ENCODE measurements around the gene CRK.

Gene CRK

GRCh38 chr17:1469231-1469852 is 13.3 kb upstream of the CRK start:
- TF ChIP-seq CTCF (IDR thresholded peaks at IDR 0.05; ENCODE audit: low read depth, low read length) = no peak
- no peaks in the 10 kb centered on the region for H3K4me1 ChIP-seq
- no peak overlapping the region for H3K4me3 ChIP-seq (ENCODE audit: low read depth, low read length)
- no peaks in the 10 kb centered on the region for H3K27me3 ChIP-seq
- no peaks in the 10 kb centered on the region for H3K36me3 ChIP-seq
- no peak for DNase-seq
- no peaks in the 10 kb centered on the region for H3K9me3 ChIP-seq

DNA sequence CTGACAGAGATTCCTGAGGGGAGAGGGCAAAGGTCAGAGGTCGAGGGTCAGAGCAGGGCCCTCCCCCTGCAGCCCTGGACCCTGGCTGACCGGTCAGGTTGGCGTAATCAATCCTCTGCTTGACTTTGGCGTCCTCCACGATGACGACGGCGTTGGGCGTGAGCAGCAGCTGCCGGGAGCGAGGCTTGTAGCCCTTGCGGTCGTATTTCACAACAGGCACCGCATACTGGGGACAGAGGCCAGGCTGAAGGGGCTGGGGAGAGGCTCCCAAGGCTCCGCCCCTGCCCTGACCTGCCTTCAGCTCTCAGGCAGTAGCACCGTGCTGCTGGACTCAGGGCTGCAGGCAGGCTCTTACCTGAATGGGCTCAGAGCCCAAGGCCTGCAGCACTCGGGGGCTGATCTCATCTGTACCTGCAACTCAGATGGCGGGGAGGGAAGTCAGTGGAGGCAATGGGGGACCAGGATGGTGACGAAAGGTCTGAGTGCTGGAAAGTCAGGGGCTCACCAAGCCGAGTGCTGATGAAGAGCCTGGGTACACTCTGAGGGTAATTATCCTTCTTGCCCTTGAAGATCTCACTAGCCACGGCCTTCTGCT is 12.0 kb upstream of the CRK start:
- no peak overlapping the region for H3K4me3 ChIP-seq (ENCODE audit: low read depth, low read length)
- no peaks in the 10 kb centered on the region for H3K27me3 ChIP-seq
- H3K9me3 ChIP-seq = no peaks in the 10 kb centered on the region
- TF ChIP-seq CTCF (IDR thresholded peaks at IDR 0.05; ENCODE audit: low read depth, low read length) = no peak
- H3K4me1 ChIP-seq = no peaks in the 10 kb centered on the region
- DNase-seq = no peak
- H3K36me3 ChIP-seq = no peaks in the 10 kb centered on the region

- TF ChIP-seq CTCF (IDR thresholded peaks at IDR 0.05; ENCODE audit: low read depth, low read length) = no peak
- no peaks in the 10 kb centered on the region for H3K9me3 ChIP-seq
- H3K4me1 ChIP-seq = no peaks in the 10 kb centered on the region
- no peak overlapping the region for H3K4me3 ChIP-seq (ENCODE audit: low read depth, low read length)
- H3K27me3 ChIP-seq = no peaks in the 10 kb centered on the region
- DNase-seq = no peak
- no peaks in the 10 kb centered on the region for H3K36me3 ChIP-seq
Observed at GRCh38 chr17:1467258-1467657, 11.2 kb upstream of the CRK start.

GRCh38 chr17:1464186-1464585 is 8.2 kb upstream of the CRK start:
- TF ChIP-seq CTCF (IDR thresholded peaks at IDR 0.05; ENCODE audit: low read depth, low read length) = no peak
- no peak for DNase-seq
- H3K36me3 ChIP-seq = no peaks in the 10 kb centered on the region
- H3K27me3 ChIP-seq = no peaks in the 10 kb centered on the region
- H3K4me3 ChIP-seq (ENCODE audit: low read depth, low read length) = no peak overlapping the region
- H3K4me1 ChIP-seq = no peaks in the 10 kb centered on the region
- no peaks in the 10 kb centered on the region for H3K9me3 ChIP-seq

GRCh38 chr17:1462164-1463112 is 6.4 kb upstream of the CRK start:
- H3K4me1 ChIP-seq = no peaks in the 10 kb centered on the region
- H3K4me3 ChIP-seq (ENCODE audit: low read depth, low read length) = no peak overlapping the region
- no peak for TF ChIP-seq CTCF (IDR thresholded peaks at IDR 0.05; ENCODE audit: low read depth, low read length)
- no peaks in the 10 kb centered on the region for H3K9me3 ChIP-seq
- H3K36me3 ChIP-seq = no peaks in the 10 kb centered on the region
- no peaks in the 10 kb centered on the region for H3K27me3 ChIP-seq
- no peak for DNase-seq
